BJ (cell line): ENCODE measurements around the gene UCHL3. TPM values are rescaled to one million over a fixed set of nuclear protein-coding genes. Genes with fewer than 3 reads are reported as not detected.

Experiments
- CTCF ChIA-PET: fragments of 350-600 bp; formaldehyde crosslinking; extraction: SDS; loops from one replicate; lab custom pipeline; 2021; ENCODE audit warnings: antibody characterized with exemption, inconsistent platforms; lab: Yijun Ruan, JAX
- POLR2A ChIA-PET: fragments of 300-600 bp; sonication (Branson Sonifier 250); formaldehyde crosslinking; extraction: SDS; loops from one replicate; lab custom pipeline; 2021; ENCODE audit warnings: antibody characterized with exemption; lab: Charles Lee
- DNase-seq: peaks from one replicate; pipeline ENCODE4 v3.0.0-alpha.2; 2011; ENCODE audit warnings: low read depth
- H3K27me3 ChIP-seq: 2 replicates; pipeline ENCODE4 v1.6.0; 2011; ENCODE audit warnings: low read length; ENCODE audit not compliant: control insufficient read depth, insufficient read depth
- H3K36me3 ChIP-seq: 2 replicates; pipeline ENCODE4 v1.5.1; 2011; ENCODE audit warnings: low read length; ENCODE audit not compliant: control insufficient read depth, insufficient read depth
- H3K4me3 ChIP-seq: 2 replicates; pipeline ENCODE4 v1.5.1; 2011; ENCODE audit warnings: low read depth, mild to moderate bottlenecking, control low read depth, low read length
- CTCF ChIP-seq: IDR thresholded peaks from 2 replicates; pipeline ENCODE4 v1.5.1; 2011; ENCODE audit warnings: low read depth, mild to moderate bottlenecking, control low read depth, inconsistent platforms, low read length, moderate library complexity; ENCODE audit not compliant: insufficient read depth
- polyA plus RNA-seq: library from polyadenylated mRNA; depleted of rRNA; stranded (reverse); fragments of >200 nt; gene quantifications from 2 replicates; pipeline ENCODE4 v1.2.3, GENCODE V29; 2011

The UCHL3 gene
- polyA plus RNA-seq, 1 experiment: 24.4 TPM

GRCh38 chr13:75558145-75558840 is 8.7 kb downstream of the UCHL3 start:
- Histone ChIP-seq H3K36me3 (peaks cover 2% of the 10 kb centered on the region; the same call in 1 of the 2 replicates), H3K4me3 (no peak overlapping the region), H3K27me3 (no peaks in the 10 kb centered on the region)
- ChIA-PET POLR2A (interaction anchor here (0.6 kb wide), 1 partner anchor 44 kb away, joined by 3 read pairs; no protein-coding TSS in a partner anchor), CTCF (interaction anchor here (0.7 to 1.8 kb wide), 3 partner anchors 15 to 117 kb away, joined by 3 to 6 read pairs (median 4); partner anchors contain the start of gene TBC1D4)
- no peak for TF ChIP-seq CTCF
- no peak for DNase-seq

GRCh38 chr13:75566658-75567057 is 17.1 kb downstream of the UCHL3 start:
- POLR2A ChIA-PET: no interaction called here
- peak; percentile 17 for DNase-seq

GRCh38 chr13:75569576-75569975 is 20.0 kb downstream of the UCHL3 start:
- POLR2A ChIA-PET: no interaction called here

More at GRCh38 chr13:75566658-75567057, 17.1 kb downstream of the UCHL3 start:
- peak; percentile 46; the same call in 1 of the 2 replicates for TF ChIP-seq CTCF
- CTCF ChIA-PET: interaction anchor here (1.0 to 1.1 kb wide), 3 partner anchors 10 to 105 kb away, joined by 3 to 4 read pairs (median 3); no protein-coding TSS in a partner anchor
- no peak overlapping the region for H3K4me3 ChIP-seq
- H3K27me3 ChIP-seq: no peaks in the 10 kb centered on the region
- no peaks in the 10 kb centered on the region; the same call in 1 of the 2 replicates for H3K36me3 ChIP-seq

GRCh38 chr13:75579529-75579928 is 29.9 kb downstream of the UCHL3 start:
- ChIA-PET CTCF (no interaction called here), POLR2A (no interaction called here)
- no peak overlapping the region for H3K4me3 ChIP-seq

More at GRCh38 chr13:75569576-75569975, 20.0 kb downstream of the UCHL3 start:
- no peak for TF ChIP-seq CTCF
- CTCF ChIA-PET: interaction anchor here (2.1 kb wide), 1 partner anchor 126 kb away, joined by 7 read pairs; no protein-coding TSS in a partner anchor
- no peaks in the 10 kb centered on the region for H3K27me3 ChIP-seq
- no peaks in the 10 kb centered on the region; the same call in none of the 2 replicates for H3K36me3 ChIP-seq
- no peak overlapping the region for H3K4me3 ChIP-seq
- no peak for DNase-seq

More at GRCh38 chr13:75579529-75579928, 29.9 kb downstream of the UCHL3 start:
- Histone ChIP-seq H3K36me3 (no peaks in the 10 kb centered on the region), H3K27me3 (no peaks in the 10 kb centered on the region)
- no peak for DNase-seq
- TF ChIP-seq CTCF: no peak
